Pancreas (tissue), 10 donors: Measurements from ENCODE around the gene MECR. TPM values are rescaled to one million over a fixed set of nuclear protein-coding genes. Genes with fewer than 3 reads are reported as not detected.
A peak's percentile ranks its signal among the peaks of the same experiment; 100 is the strongest.

Experiments
- ATAC-seq, 4 donors: fragments of 200-7000 bp; cut with Tn5 transposase; one replicate each; pipeline versions ENCODE4 v1.8.0 to v1.9.1; 2020; ENCODE audit warnings: mild to moderate bottlenecking in 4 of 4, moderate library complexity in 4 of 4
- DNase-seq, 6 donors: peaks; one replicate each; pipeline ENCODE4 v3.0.0-alpha.2; 2020
- FAIRE-seq: peaks from 2 replicates; lab custom pipeline; 2012; peaks lifted over from hg19 to GRCh38; lab: Jason Lieb, UNC
- H3K27ac ChIP-seq, 4 donors: fragments of 200-600 bp; sonication (generic); 1 replicate in 3 of 4; 2 replicates in 1 of 4; pipeline versions ENCODE4 v1.5.0 to v1.8.0; 2020
- H3K27me3 ChIP-seq, 4 donors: fragments of 200-600 bp; one replicate each; pipeline ENCODE4 v1.8.0; 2021
- H3K36me3 ChIP-seq, 3 donors: fragments of 200-600 bp; sonication (generic) in 1 of 3; one replicate each; pipeline versions ENCODE4 v1.5.0 to v1.8.0; 2020 to 2021
- H3K4me1 ChIP-seq, 3 donors: fragments of 200-600 bp; one replicate each; pipeline ENCODE4 v1.8.0; 2021
- H3K4me3 ChIP-seq, 4 donors: fragments of 200-600 bp; sonication (generic) in 2 of 4; one replicate each; pipeline versions ENCODE4 v1.5.0 to v1.8.0; 2020 to 2021
- H3K9me3 ChIP-seq, 4 donors: fragments of 200-600 bp; one replicate each; pipeline ENCODE4 v1.8.0; 2021
- CTCF ChIP-seq, 4 donors: fragments of 200-600 bp; sonication (generic) in 3 of 4; IDR thresholded peaks; one replicate each; pipeline versions ENCODE4 v1.5.0 to v1.8.0; 2021; ENCODE audit warnings: antibody characterized with exemption in 4 of 4
- WGBS, 2 donors: extraction: QIAGEN DNeasy Blood & Tissue Kit; methylation state at CpG; one replicate each; pipeline ENCODE4 v1.1.7; 2013; 5-methylcytosine and 5-hydroxymethylcytosine counted together
- intact Hi-C, 3 donors: fragments of 100-400 bp; cut with DNase I; formaldehyde crosslinking; loops; one replicate each; pipeline versions ENCODE4 v1.11.1 to v1.14.2; 2022
- polyA plus RNA-seq, 2 donors: library from polyadenylated mRNA; stranded (reverse); fragments of 200-250 nt; gene quantifications; one replicate each; pipeline ENCODE4 v1.2.3, GENCODE V29; 2013
- total RNA-seq, 6 donors: library from RNA; stranded (reverse); fragmentation: NEBNext Ultra II Directional in 4 of 6; extraction: Animal tissue kit (Norgen Biotek cat#: 25700) in 4 of 6; gene quantifications; one replicate each; pipeline versions ENCODE4 v1.2.1 to v1.2.4, GENCODE V29; 2021 to 2023
- donor health status: healthy with polysubstance abuse.
- donor health status: DM: no; HTN: no; CAD: no; lungs with moderate emphysema.
- donor health status: DM: no; HTN: no; CAD: no.
- donor health status: control.
- donor health status: control.
- donor health status: Bipolar disorder and iron deficiency.
- donor health status: DM: yes; HTN: yes; CAD: no.
- donor health status: DM: no; HTN: no; CAD: no.
- donor health status: DM: no; HTN: no; CAD: no.
- donor health status: DM: yes; HTN: yes; CAD: no.

MECR gene
- total and polyA plus RNA-seq, 8 donors, result 9.0 to 19.6 (median 10.5) TPM

GRCh38 chr1:29259802-29260441 is 29.2 kb upstream of the MECR start:
- Histone ChIP-seq H3K4me3 (peak overlapping the region in 2 of 4 donors; percentile 23 to 47), H3K9me3 (no peaks in the 10 kb centered on the region), H3K27ac (no peak overlapping the region), H3K4me1 (peaks cover 0 to 4% (median 3%) of the 10 kb centered on the region in 3 donors), H3K27me3 (no peaks in the 10 kb centered on the region), H3K36me3 (peaks cover 0 to 6% (median 0%) of the 10 kb centered on the region in 3 donors)
- TF ChIP-seq CTCF (IDR thresholded peaks at IDR 0.05), result no peak
- DNase-seq, result peak in 5 of 6 donors; percentile 14 to 82 (median 61)
- 12 to 15% methylated on average over 51 to 56 of the region's 56 CpGs for WGBS, 2 donors
- peak; percentile 55 to 86 (median 66) for ATAC-seq
- intact Hi-C loops, result no loop called here
- FAIRE-seq, result no peak

GRCh38 chr1:29258976-29259801 is 28.5 kb upstream of the MECR start:
- peak in 1 of 6 donors; percentile 51 for DNase-seq
- intact Hi-C loops, result no loop called here
- peak in 3 of 4 donors; percentile 19 to 31 (median 21) for ATAC-seq
- peaks cover 0 to 6% (median 0%) of the 10 kb centered on the region in 3 donors for H3K36me3 ChIP-seq
- 59 to 62% methylated on average over 34 to 38 of the region's 38 CpGs for WGBS, 2 donors
- H3K27me3 ChIP-seq, result no peaks in the 10 kb centered on the region
- no peak overlapping the region for H3K27ac ChIP-seq
- peak overlapping the region in 2 of 4 donors; percentile 23 to 47 for H3K4me3 ChIP-seq
- no peaks in the 10 kb centered on the region for H3K9me3 ChIP-seq
- TF ChIP-seq CTCF (IDR thresholded peaks at IDR 0.05), result no peak
- H3K4me1 ChIP-seq, result peaks cover 0 to 4% (median 3%) of the 10 kb centered on the region in 3 donors
- no peak for FAIRE-seq

- Histone ChIP-seq H3K27ac (no peak overlapping the region), H3K4me3 (no peak overlapping the region), H3K4me1 (peaks cover 0 to 4% (median 3%) of the 10 kb centered on the region in 3 donors), H3K27me3 (no peaks in the 10 kb centered on the region), H3K36me3 (peaks cover 0 to 6% (median 0%) of the 10 kb centered on the region in 3 donors), H3K9me3 (no peaks in the 10 kb centered on the region)
- WGBS, 2 donors, result 93 to 94% methylated on average over 16 of the region's 16 CpGs
- DNase-seq (peak in 1 of 6 donors; percentile 41), ATAC-seq (no peak), FAIRE-seq (no peak)
- intact Hi-C loops, result no loop called here
- no peak for TF ChIP-seq CTCF (IDR thresholded peaks at IDR 0.05)
Measured at GRCh38 chr1:29258189-29258975, 27.6 kb upstream of the MECR start.

GRCh38 chr1:29256979-29257804 is 26.5 kb upstream of the MECR start:
- Histone ChIP-seq H3K9me3 (no peaks in the 10 kb centered on the region), H3K4me3 (no peak overlapping the region), H3K36me3 (peaks cover 0 to 6% (median 0%) of the 10 kb centered on the region in 3 donors), H3K27ac (no peak overlapping the region), H3K27me3 (no peaks in the 10 kb centered on the region), H3K4me1 (peaks cover 0 to 4% (median 3%) of the 10 kb centered on the region in 3 donors)
- FAIRE-seq (no peak), DNase-seq (peak in 4 of 6 donors; percentile 40 to 68 (median 56)), ATAC-seq (peak; percentile 26 to 62 (median 44))
- WGBS, 2 donors, result 52 to 56% methylated on average over 11 of the region's 11 CpGs
- intact Hi-C loops, result no loop called here
- no peak for TF ChIP-seq CTCF (IDR thresholded peaks at IDR 0.05)
